Measurements from ENCODE around the gene ECI2. TPM values are rescaled to one million over a fixed set of nuclear protein-coding genes. Genes with fewer than 3 reads are reported as not detected.

The ECI2 gene
- total and polyA plus RNA-seq, 2 of the 13 experiments (the other 11 are each of a cell fraction or from before 2014, with no cell fraction given) = 78.5 to 228 TPM

DNA sequence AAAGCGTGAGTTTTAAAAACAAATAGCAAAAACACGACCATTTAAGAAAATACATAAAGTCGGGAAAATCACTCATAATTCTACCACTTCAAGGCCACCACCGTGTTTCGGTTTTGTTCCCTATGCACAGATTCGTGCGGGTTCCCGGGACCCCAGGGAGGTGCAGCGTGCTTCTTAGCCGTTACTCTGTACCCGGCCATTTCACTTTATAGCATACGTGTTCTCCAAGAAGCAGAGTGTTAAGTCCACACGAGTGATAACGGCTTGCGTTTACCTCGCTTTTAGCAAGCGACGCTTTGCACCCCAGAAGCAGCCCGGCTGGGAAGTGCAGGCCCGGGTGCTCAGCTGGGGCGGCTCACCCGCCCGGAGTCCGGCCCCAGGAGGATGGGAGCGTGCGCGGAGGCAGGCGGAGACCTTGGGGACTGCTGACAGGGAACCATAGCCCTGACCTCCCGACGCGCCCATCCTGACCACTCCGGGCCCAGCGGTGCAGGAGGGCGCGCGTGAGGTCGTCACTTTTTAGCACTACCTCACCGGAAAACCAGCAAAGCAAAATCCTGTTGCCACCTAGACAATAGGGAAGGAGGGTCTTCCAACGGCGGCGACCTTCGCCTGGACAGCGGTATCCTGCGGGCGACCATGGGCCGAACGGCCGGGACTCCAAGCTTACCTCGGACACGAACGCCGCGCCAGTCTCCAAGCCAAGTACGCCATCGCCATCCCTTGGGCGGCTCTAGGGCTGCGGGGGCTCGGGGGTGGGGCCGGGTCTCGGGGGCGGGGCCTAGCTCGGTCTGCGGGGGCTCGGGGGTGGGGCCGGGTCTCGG is at the start of gene ECI2 (continued):
- TF ChIP-seq ZNF296 (CRISPR knock-in tag; conservative IDR thresholded peaks at IDR 0.05) = no peak
- no peak for TF ChIP-seq PHB2 (IDR thresholded peaks at IDR 0.05; ENCODE audit: partially characterized antibody)
- peak; percentile 92 for TF ChIP-seq SALL2 (CRISPR knock-in tag; IDR thresholded peaks at IDR 0.05)
- TF ChIP-seq ZNF816 (CRISPR knock-in tag; IDR thresholded peaks at IDR 0.05; ENCODE audit: borderline replicate concordance) = 0 out of 2 replicates have a peak, but pooled peaks have one; percentile 29
- peak; percentile 65 for TF ChIP-seq ZSCAN31 (CRISPR knock-in tag; IDR thresholded peaks at IDR 0.05; ENCODE audit: low read depth)
- peak; percentile 85; the same call in 1 of the 2 replicates for TF ChIP-seq ZNF850 (CRISPR knock-in tag; conservative IDR thresholded peaks at IDR 0.05)
- no peak for TF ChIP-seq ZKSCAN1 (IDR thresholded peaks at IDR 0.05; ENCODE audit: low read length)
- no peak for TF ChIP-seq HHEX (CRISPR knock-in tag; IDR thresholded peaks at IDR 0.05)
- TF ChIP-seq ZBTB38 (CRISPR knock-in tag; IDR thresholded peaks at IDR 0.05) = peak; percentile 78
- no peak for TF ChIP-seq ZNF577 (CRISPR knock-in tag; IDR thresholded peaks at IDR 0.05; ENCODE audit: borderline replicate concordance, low read depth)
- TF ChIP-seq, protein P1, sequence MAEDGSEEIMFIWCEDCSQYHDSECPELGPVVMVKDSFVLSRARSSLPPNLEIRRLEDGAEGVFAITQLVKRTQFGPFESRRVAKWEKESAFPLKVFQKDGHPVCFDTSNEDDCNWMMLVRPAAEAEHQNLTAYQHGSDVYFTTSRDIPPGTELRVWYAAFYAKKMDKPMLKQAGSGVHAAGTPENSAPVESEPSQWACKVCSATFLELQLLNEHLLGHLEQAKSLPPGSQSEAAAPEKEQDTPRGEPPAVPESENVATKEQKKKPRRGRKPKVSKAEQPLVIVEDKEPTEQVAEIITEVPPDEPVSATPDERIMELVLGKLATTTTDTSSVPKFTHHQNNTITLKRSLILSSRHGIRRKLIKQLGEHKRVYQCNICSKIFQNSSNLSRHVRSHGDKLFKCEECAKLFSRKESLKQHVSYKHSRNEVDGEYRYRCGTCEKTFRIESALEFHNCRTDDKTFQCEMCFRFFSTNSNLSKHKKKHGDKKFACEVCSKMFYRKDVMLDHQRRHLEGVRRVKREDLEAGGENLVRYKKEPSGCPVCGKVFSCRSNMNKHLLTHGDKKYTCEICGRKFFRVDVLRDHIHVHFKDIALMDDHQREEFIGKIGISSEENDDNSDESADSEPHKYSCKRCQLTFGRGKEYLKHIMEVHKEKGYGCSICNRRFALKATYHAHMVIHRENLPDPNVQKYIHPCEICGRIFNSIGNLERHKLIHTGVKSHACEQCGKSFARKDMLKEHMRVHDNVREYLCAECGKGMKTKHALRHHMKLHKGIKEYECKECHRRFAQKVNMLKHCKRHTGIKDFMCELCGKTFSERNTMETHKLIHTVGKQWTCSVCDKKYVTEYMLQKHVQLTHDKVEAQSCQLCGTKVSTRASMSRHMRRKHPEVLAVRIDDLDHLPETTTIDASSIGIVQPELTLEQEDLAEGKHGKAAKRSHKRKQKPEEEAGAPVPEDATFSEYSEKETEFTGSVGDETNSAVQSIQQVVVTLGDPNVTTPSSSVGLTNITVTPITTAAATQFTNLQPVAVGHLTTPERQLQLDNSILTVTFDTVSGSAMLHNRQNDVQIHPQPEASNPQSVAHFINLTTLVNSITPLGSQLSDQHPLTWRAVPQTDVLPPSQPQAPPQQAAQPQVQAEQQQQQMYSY (CRISPR knock-in tag; IDR thresholded peaks at IDR 0.05) = peak; percentile 67
- TF ChIP-seq TOE1 (CRISPR knock-in tag; IDR thresholded peaks at IDR 0.05) = no peak; the same call in 1 of the 2 replicates
- no peak; the same call in 1 of the 2 replicates for TF ChIP-seq ZNF367 (CRISPR knock-in tag; IDR thresholded peaks at IDR 0.05; ENCODE audit: borderline replicate concordance)
- no peak for TF ChIP-seq MBNL3 (CRISPR knock-in tag; conservative IDR thresholded peaks at IDR 0.05)
- TF ChIP-seq MXD4 (CRISPR knock-in tag; IDR thresholded peaks at IDR 0.05) = peak; percentile 25; the same call in 1 of the 2 replicates
- 0 out of 2 replicates have a peak, but pooled peaks have one; percentile 60 for TF ChIP-seq HOXA9 (CRISPR knock-in tag; IDR thresholded peaks at IDR 0.05; ENCODE audit: borderline replicate concordance)
- TF ChIP-seq, protein P2, sequence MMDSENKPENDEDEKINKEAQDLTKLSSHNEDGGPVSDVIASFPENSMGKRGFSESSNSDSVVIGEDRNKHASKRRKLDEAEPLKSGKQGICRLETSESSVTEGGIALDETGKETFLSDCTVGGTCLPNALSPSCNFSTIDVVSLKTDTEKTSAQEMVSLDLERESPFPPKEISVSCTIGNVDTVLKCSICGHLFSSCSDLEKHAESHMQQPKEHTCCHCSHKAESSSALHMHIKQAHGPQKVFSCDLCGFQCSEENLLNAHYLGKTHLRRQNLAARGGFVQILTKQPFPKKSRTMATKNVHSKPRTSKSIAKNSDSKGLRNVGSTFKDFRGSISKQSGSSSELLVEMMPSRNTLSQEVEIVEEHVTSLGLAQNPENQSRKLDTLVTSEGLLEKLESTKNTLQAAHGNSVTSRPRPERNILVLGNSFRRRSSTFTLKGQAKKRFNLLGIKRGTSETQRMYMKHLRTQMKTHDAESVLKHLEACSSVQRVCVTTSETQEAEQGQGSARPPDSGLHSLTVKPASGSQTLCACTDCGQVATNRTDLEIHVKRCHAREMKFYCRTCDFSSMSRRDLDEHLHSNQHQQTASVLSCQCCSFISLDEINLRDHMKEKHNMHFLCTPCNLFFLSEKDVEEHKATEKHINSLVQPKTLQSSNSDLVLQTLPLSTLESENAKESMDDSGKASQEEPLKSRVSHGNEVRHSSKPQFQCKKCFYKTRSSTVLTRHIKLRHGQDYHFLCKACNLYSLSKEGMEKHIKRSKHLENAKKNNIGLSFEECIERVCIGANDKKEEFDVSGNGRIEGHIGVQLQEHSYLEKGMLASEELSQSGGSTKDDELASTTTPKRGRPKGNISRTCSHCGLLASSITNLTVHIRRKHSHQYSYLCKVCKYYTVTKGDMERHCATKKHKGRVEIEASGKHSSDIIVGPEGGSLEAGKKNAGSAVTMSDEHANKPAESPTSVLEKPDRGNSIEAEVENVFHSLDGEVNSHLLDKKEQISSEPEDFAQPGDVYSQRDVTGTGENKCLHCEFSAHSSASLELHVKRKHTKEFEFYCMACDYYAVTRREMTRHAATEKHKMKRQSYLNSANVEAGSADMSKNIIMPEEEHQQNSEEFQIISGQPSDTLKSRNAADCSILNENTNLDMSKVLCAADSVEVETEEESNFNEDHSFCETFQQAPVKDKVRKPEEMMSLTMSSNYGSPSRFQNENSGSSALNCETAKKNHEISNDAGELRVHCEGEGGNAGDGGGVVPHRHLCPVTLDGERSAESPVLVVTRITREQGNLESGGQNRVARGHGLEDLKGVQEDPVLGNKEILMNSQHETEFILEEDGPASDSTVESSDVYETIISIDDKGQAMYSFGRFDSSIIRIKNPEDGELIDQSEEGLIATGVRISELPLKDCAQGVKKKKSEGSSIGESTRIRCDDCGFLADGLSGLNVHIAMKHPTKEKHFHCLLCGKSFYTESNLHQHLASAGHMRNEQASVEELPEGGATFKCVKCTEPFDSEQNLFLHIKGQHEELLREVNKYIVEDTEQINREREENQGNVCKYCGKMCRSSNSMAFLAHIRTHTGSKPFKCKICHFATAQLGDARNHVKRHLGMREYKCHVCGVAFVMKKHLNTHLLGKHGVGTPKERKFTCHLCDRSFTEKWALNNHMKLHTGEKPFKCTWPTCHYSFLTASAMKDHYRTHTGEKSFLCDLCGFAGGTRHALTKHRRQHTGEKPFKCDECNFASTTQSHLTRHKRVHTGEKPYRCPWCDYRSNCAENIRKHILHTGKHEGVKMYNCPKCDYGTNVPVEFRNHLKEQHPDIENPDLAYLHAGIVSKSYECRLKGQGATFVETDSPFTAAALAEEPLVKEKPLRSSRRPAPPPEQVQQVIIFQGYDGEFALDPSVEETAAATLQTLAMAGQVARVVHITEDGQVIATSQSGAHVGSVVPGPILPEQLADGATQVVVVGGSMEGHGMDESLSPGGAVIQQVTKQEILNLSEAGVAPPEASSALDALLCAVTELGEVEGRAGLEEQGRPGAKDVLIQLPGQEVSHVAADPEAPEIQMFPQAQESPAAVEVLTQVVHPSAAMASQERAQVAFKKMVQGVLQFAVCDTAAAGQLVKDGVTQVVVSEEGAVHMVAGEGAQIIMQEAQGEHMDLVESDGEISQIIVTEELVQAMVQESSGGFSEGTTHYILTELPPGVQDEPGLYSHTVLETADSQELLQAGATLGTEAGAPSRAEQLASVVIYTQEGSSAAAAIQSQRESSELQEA (CRISPR knock-in tag; IDR thresholded peaks at IDR 0.05; ENCODE audit: not compliant biosample characterization) = peak; percentile 81
- TF ChIP-seq NR2F1 (CRISPR knock-in tag; IDR thresholded peaks at IDR 0.05) = no peak

Data from HepG2 (cell line).